Mucosa of rectum (tissue), 2 donors: ENCODE measurements around the gene TEAD3.
A peak's percentile ranks its signal among the peaks of the same experiment; 100 is the strongest.
"Not testable (repeated sequence)": the region's sequence is repeated elsewhere in the genome, so short reads cannot be mapped to it uniquely, and the experiment has no call there.

ENCODE experiments used
- H3K27ac ChIP-seq, 2 donors: one replicate each; pipeline ENCODE4 v1.7.0; 2013; ENCODE audit warnings: inconsistent platforms in 2 of 2, low read depth in 2 of 2, low read length in 2 of 2
- H3K27me3 ChIP-seq, 2 donors: one replicate each; pipeline ENCODE4 v1.7.0; 2013; ENCODE audit warnings: low read length in 2 of 2; ENCODE audit not compliant: control insufficient read depth in 2 of 2, insufficient read depth in 2 of 2
- H3K36me3 ChIP-seq, 2 donors: one replicate each; pipeline ENCODE4 v1.7.0; 2013; ENCODE audit warnings: low read length in 2 of 2; ENCODE audit not compliant: control insufficient read depth in 2 of 2, insufficient read depth in 2 of 2
- H3K4me1 ChIP-seq, 2 donors: one replicate each; pipeline ENCODE4 v1.7.0; 2013; ENCODE audit warnings: low read length in 2 of 2, mild to moderate bottlenecking in 1 of 2; ENCODE audit not compliant: control insufficient read depth in 2 of 2, insufficient read depth in 2 of 2
- H3K4me3 ChIP-seq, 2 donors: one replicate each; pipeline ENCODE4 v1.7.0; 2013; ENCODE audit warnings: low read length in 2 of 2
- H3K9ac ChIP-seq, 2 donors: one replicate each; pipeline ENCODE4 v1.7.0; 2013; ENCODE audit warnings: low read length in 2 of 2, low read depth in 1 of 2, mild to moderate bottlenecking in 1 of 2
- H3K9me3 ChIP-seq, 2 donors: one replicate each; pipeline ENCODE4 v1.7.0; 2013; ENCODE audit warnings: low read length in 2 of 2; ENCODE audit not compliant: control insufficient read depth in 2 of 2
- donor health status: healthy.
- donor health status: Normal muscosa, but diverticular disease.

TEAD3 gene

DNA sequence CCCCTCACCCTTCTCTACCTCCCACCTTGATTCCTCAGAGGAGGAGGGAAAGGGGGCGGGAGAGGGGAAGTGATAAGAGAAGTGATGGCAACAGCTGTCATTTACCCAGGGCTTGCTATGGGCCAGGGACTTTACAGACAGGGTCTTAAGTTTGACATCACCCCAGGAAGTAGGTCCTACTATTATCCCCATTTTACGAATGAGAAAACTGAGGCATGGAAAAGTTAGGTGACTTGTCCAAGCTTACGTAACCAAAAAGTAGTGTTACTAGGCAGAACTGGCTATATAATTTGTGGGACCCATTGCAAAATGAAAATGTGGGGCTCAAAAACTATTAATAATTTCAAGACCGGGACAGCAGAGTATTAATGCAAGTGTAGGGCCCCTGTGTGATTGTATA, 55.2 kb downstream of the TEAD3 start:
- Histone ChIP-seq H3K27ac (no peak overlapping the region), H3K27me3 (no peaks in the 10 kb centered on the region), H3K36me3 (no peaks in the 10 kb centered on the region), H3K4me1 (no peaks in the 10 kb centered on the region), H3K9ac (no peak overlapping the region), H3K9me3 (no peaks in the 10 kb centered on the region), H3K4me3 (no peak overlapping the region)

DNA sequence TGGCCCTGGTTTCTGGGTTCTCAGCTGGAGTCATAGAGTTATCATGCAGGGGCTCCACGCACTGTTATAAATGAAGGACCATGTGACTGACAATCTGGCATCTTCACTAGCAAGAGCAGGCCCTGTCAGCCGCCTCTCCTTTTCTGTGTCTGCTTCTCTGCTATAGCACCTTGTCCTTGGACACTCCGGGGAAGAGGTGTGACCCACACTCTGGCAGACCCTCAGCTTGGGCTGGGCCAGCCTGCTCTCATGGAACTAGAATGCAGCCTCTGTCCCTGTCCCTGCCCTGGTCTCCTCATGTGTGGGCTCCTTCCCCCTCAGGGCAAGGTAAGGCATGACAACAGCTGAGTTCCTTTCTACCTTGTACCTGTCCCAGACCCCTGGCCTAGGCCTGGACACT, 55.7 kb downstream of the TEAD3 start:
- H3K4me3 ChIP-seq: no peak overlapping the region
- no peak overlapping the region for H3K9ac ChIP-seq
- peaks cover 2 to 3% of the 10 kb centered on the region in 2 donors for H3K4me1 ChIP-seq
- no peaks in the 10 kb centered on the region for H3K36me3 ChIP-seq
- no peaks in the 10 kb centered on the region for H3K9me3 ChIP-seq
- no peaks in the 10 kb centered on the region for H3K27me3 ChIP-seq
- no peak overlapping the region for H3K27ac ChIP-seq

DNA sequence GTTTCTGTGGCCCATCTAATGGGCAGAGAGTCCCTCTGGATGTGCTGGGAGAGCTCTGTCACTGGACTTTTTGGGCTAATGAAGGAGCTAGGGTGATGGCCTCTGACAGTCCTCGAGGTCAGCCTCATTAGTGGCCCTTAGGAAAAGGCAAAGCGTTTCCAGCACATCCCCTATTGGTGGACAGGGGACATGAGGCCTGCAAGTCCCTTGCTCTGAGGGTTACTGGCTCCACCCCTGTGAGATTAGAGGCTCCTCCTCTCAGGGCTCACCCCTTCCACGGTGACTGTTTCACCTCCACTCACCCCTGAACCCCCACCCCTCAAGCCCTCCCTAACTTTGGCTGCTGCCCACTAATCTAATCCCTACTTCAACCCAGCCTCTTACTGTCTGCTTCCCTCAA, 57.6 kb downstream of the TEAD3 start:
- Histone ChIP-seq H3K9me3 (no peaks in the 10 kb centered on the region), H3K4me3 (no peak overlapping the region), H3K9ac (no peak overlapping the region), H3K27me3 (no peaks in the 10 kb centered on the region), H3K4me1 (peaks cover 11 to 21% of the 10 kb centered on the region in 2 donors), H3K36me3 (no peaks in the 10 kb centered on the region), H3K27ac (no peak overlapping the region)

DNA sequence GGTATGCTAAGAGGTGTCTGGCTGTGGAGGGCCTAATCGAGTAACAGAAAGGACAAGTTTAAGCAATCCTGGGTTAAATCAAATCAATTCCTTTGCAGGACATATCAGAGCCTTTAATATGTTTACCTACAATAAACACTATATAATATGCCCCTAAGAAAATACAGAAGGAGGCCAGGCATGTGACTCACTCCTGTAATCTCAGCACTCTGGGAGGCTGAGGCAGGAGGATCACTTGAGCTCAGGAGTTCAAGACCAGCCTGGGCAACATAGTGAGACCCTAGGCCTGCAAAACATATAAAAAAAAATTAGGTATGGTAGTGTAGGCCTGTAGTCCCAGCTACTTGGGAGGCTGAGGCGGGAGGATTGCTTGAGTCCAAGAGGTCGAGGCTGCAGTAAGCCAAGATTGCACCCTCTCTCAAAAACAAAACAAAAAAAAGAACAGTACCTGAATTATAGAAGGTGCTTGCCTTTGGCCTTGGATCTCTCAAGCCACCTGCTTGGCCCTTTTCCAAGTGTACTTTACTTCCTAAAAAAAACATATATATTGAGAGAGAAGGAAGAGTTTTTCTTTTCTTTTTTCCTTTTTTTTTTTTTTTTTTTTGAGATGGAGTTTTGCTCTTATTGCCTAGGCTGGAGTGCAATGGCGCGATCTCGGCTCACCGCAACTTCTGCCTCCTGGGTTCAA, 58.4 kb downstream of the TEAD3 start:
- H3K4me3 ChIP-seq, H3K27me3 ChIP-seq, H3K9me3 ChIP-seq, H3K36me3 ChIP-seq, H3K9ac ChIP-seq, H3K27ac ChIP-seq: not testable (repeated sequence)
- peaks cover 11 to 23% of the 10 kb centered on the region in 2 donors for H3K4me1 ChIP-seq

DNA sequence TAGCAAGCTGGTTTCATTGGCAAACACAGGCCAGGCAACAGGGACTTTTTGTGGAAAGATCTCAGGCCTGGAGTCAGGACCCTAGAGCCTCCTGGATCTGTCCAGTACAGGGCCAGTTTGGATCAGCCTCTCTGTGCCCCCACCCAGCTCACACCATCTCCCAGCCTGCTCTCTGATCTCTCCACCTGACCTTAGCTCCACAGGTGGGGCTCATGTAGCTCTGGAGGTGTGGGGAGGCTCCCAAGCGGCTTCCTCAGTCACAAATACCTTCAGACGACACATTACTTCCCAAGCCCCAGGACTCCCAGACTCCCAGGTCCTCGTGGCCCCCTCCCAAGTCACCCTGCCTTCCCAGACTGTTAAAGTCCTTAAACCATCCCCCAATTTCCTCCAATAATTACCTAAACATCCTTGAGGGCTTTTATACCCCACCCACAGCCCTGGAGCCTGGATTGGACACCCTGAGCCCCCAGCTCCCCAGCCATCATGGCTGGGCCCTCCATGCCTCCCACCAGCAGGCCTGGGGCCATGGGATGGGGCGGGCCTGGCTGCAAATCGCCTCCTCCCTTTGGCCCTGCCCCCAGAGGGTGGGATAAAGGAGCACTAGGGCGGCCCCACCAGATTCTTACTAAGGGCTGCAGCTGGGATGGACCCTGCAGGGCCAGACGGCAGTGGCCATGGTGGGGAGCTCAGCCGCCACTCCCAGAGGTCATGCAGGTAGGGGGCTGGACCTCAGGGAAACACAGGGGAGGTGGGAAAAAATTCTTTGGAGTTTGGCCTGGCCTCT, 60.6 kb downstream of the TEAD3 start:
- peak overlapping the region in 1 of 2 donors; percentile 33 for H3K9ac ChIP-seq
- no peaks in the 10 kb centered on the region for H3K9me3 ChIP-seq
- H3K27me3 ChIP-seq: no peaks in the 10 kb centered on the region
- H3K4me3 ChIP-seq: no peak overlapping the region
- H3K36me3 ChIP-seq: no peaks in the 10 kb centered on the region
- H3K4me1 ChIP-seq: peaks cover 18 to 27% of the 10 kb centered on the region in 2 donors
- H3K27ac ChIP-seq: peak overlapping the region; percentile 58 to 61

DNA sequence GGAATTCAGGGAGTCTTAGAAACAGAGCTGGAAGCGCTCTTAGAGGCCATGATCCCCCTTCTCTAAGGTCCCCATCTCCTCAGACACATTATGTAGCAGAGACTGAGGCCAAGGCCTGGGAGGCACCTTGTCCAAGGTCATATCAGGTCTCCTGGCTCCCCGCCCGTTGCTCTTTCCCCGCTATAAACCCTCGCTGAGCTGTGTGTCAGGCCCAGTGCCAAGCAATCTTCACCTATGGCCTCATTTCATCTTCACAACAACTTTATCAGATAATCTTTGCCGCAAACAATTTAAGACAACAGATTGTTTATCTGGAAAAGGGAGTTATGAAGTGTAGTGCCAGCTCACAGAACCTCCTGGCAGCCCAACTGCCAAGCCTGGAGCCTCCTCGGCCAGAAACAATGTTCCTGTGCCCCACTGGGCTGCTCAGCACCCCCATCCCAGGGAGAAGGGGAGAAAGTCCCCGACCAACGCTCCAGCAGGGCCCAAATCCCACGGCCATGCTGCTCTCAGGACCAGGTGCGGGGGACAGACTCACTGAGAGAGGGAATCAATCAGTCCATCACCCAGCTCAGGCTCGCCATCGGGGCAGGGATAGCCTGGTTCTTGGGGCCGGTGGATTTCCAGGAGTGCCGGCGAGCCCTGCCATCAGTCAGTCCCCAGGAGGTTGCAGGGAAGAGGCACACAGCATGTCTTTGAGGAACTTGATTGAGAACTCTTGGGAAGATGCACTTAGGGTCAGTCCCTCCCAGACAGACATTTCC, 61.6 kb downstream of the TEAD3 start:
- Histone ChIP-seq H3K4me1 (peaks cover 18 to 27% of the 10 kb centered on the region in 2 donors), H3K4me3 (no peak overlapping the region), H3K9ac (no peak overlapping the region), H3K9me3 (no peaks in the 10 kb centered on the region), H3K36me3 (no peaks in the 10 kb centered on the region), H3K27ac (peak overlapping the region; percentile 58 to 61), H3K27me3 (no peaks in the 10 kb centered on the region)

DNA sequence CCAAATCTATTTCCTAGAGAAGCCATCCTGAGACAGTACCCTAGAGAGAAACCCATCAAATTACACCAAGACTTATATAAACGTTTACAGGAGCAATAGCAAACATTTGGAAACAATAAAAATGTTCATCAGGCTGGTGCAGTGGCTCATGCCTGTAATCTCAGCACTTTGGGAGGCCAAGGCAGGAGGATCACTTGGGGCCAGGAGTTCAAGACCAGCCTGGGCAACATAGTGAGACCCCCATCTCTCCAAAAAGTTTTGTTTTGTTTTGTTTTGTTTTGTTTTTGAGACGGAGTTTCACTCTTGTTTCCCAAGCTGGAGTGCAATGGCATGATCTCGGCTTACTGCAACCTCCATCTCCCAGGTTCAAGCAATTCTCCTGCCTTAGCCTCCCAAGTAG, 64.2 kb downstream of the TEAD3 start:
- not testable (repeated sequence) for H3K9ac ChIP-seq, H3K9me3 ChIP-seq, H3K4me3 ChIP-seq, H3K36me3 ChIP-seq, H3K27me3 ChIP-seq
- peak overlapping the region; percentile 43 to 62 for H3K27ac ChIP-seq
- peaks cover 18 to 27% of the 10 kb centered on the region in 2 donors for H3K4me1 ChIP-seq

DNA sequence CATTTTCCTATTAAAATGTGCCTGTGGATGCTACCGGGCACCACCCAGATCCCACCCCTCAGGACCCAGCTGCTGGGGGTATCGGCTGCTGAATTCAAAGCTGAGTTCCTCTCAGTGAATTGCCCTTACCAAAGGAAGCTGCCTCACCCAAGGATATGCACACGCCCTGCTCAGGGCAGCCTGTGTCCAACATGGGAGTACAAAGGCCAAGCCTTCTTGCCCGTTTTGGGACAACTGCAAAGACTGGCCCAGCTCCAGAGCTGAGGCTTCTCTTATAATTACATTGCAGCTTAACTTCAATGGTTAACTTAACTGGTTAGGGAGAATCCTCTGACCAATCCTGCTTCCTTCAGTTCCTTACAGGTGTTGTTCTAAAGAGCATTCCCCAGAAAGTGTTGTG, 64.6 kb downstream of the TEAD3 start:
- peak overlapping the region in 1 of 2 donors; percentile 6 for H3K4me3 ChIP-seq
- H3K4me1 ChIP-seq: peaks cover 18 to 27% of the 10 kb centered on the region in 2 donors
- no peaks in the 10 kb centered on the region for H3K36me3 ChIP-seq
- peak overlapping the region; percentile 43 to 62 for H3K27ac ChIP-seq
- H3K9me3 ChIP-seq: peaks cover 0 to 3% of the 10 kb centered on the region in 2 donors
- H3K27me3 ChIP-seq: no peaks in the 10 kb centered on the region
- peak overlapping the region in 1 of 2 donors; percentile 12 for H3K9ac ChIP-seq

DNA sequence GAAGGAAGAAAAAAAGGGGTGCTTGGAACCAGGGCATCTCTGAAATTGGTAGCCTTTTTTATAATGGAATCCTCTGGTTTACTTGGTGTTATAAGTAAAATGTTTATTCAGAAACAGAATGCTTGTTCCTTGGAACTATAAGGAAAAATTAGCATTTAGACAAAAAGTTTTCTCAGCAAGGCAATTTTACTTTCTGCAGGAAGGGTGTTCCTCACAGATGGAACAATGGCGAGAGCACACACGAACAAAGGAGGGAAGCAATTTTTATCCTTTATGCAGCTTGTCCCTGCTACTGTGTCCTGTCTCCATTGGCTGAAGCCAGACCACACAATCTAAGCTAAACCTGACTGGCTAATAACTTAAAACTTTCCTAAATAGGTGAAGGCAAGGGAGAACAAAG, 67.4 kb downstream of the TEAD3 start:
- H3K27ac ChIP-seq: no peak overlapping the region
- H3K9me3 ChIP-seq: peaks cover 0 to 3% of the 10 kb centered on the region in 2 donors
- no peak overlapping the region for H3K4me3 ChIP-seq
- H3K9ac ChIP-seq: no peak overlapping the region
- peaks cover 7 to 8% of the 10 kb centered on the region in 2 donors for H3K4me1 ChIP-seq
- H3K36me3 ChIP-seq: peaks cover 11 to 19% of the 10 kb centered on the region in 2 donors
- H3K27me3 ChIP-seq: no peaks in the 10 kb centered on the region
